ENCODE results near the gene LIPM.

The LIPM gene

GRCh38 chr10:88800152-88801125, 2.1 kb upstream of the LIPM start:
- no peak overlapping the region for H3K9ac ChIP-seq (ENCODE audit: insufficient read length, low read depth)

DNA sequence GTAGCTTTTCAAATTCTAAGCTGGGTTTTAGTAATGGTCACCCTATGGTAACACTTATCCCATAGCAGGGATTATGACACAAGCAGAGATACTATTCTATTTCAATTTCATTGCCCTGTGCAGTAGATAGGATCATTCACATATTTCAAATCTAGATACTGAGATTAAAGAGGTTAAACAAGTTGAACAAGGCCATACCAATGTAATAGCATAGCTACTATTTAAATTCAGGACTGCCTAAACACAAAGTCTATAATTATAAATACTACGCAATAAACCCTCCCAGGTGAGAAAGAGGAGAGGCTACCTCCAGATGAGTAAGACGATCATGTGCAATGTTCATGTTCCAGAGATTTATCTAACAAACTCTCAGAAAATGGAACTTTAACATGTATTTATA, 1.1 kb downstream of the LIPM start:
- Histone ChIP-seq H3K9ac (ENCODE audit: insufficient read length, low read depth) (no peak overlapping the region), H3K27me3 (ENCODE audit: insufficient read depth, insufficient read length) (no peaks in the 10 kb centered on the region), H3K4me1 (ENCODE audit: insufficient read depth, insufficient read length) (peaks cover 2% of the 10 kb centered on the region), H3K9me3 (ENCODE audit: insufficient read depth, low read length) (no peaks in the 10 kb centered on the region), H3K36me3 (ENCODE audit: insufficient read depth, insufficient read length, low read length) (no peaks in the 10 kb centered on the region), H3K4me3 (ENCODE audit: insufficient read length, low read depth) (no peak overlapping the region)
- no peak for DNase-seq (ENCODE audit: low read depth, low spot score)
- TF ChIP-seq YY1 (IDR thresholded peaks at IDR 0.05; ENCODE audit: insufficient read depth, insufficient read length) (no peak), SUZ12 (IDR thresholded peaks at IDR 0.05; ENCODE audit: extremely low read depth, insufficient read depth, insufficient read length) (no peak), ZNF274 (IDR thresholded peaks at IDR 0.05; ENCODE audit: low read depth, low read length) (no peak)

More at GRCh38 chr10:88800152-88801125, 2.1 kb upstream of the LIPM start:
- peaks cover 2% of the 10 kb centered on the region for H3K4me1 ChIP-seq (ENCODE audit: insufficient read depth, insufficient read length)
- H3K27me3 ChIP-seq (ENCODE audit: insufficient read depth, insufficient read length): no peaks in the 10 kb centered on the region
- TF ChIP-seq YY1 (IDR thresholded peaks at IDR 0.05; ENCODE audit: insufficient read depth, insufficient read length): no peak
- no peak for TF ChIP-seq SUZ12 (IDR thresholded peaks at IDR 0.05; ENCODE audit: extremely low read depth, insufficient read depth, insufficient read length)
- no peak for TF ChIP-seq ZNF274 (IDR thresholded peaks at IDR 0.05; ENCODE audit: low read depth, low read length)
- no peak overlapping the region for H3K4me3 ChIP-seq (ENCODE audit: insufficient read length, low read depth)
- no peaks in the 10 kb centered on the region for H3K36me3 ChIP-seq (ENCODE audit: insufficient read depth, insufficient read length, low read length)
- no peak for DNase-seq (ENCODE audit: low read depth, low spot score)
- no peaks in the 10 kb centered on the region for H3K9me3 ChIP-seq (ENCODE audit: insufficient read depth, low read length)

- DNase-seq (ENCODE audit: low read depth, low spot score): no peak
- H3K4me1 ChIP-seq (ENCODE audit: insufficient read depth, insufficient read length): peaks cover 2% of the 10 kb centered on the region
- no peaks in the 10 kb centered on the region for H3K36me3 ChIP-seq (ENCODE audit: insufficient read depth, insufficient read length, low read length)
- no peak for TF ChIP-seq ZNF274 (IDR thresholded peaks at IDR 0.05; ENCODE audit: low read depth, low read length)
- no peak for TF ChIP-seq YY1 (IDR thresholded peaks at IDR 0.05; ENCODE audit: insufficient read depth, insufficient read length)
- H3K4me3 ChIP-seq (ENCODE audit: insufficient read length, low read depth): no peak overlapping the region
- no peaks in the 10 kb centered on the region for H3K9me3 ChIP-seq (ENCODE audit: insufficient read depth, low read length)
- no peaks in the 10 kb centered on the region for H3K27me3 ChIP-seq (ENCODE audit: insufficient read depth, insufficient read length)
- no peak overlapping the region for H3K9ac ChIP-seq (ENCODE audit: insufficient read length, low read depth)
Measured at GRCh38 chr10:88804083-88804812, 1.7 kb downstream of the LIPM start.

DNA sequence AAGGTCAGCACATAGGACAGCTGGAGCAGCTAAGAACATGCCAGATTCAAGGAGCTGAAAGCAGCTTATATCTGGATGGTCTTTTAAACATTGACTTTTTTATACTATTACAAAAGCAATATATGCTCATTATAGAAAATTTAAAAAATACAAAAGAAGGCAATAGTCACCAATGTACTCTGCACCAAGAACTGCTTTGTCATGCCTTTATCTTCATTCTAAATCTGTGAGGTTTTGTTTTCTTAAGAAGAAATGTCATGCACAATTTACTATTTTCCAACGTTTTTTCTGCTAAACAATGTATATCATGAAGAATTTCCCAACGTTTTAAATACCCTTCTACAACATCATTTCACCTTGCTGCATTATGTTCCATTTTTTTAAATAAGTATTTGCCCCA, 2.8 kb downstream of the LIPM start:
- TF ChIP-seq ZNF274 (IDR thresholded peaks at IDR 0.05; ENCODE audit: low read depth, low read length) (no peak), YY1 (IDR thresholded peaks at IDR 0.05; ENCODE audit: insufficient read depth, insufficient read length) (no peak), SUZ12 (IDR thresholded peaks at IDR 0.05; ENCODE audit: extremely low read depth, insufficient read depth, insufficient read length) (no peak)
- no peak for DNase-seq (ENCODE audit: low read depth, low spot score)

DNA sequence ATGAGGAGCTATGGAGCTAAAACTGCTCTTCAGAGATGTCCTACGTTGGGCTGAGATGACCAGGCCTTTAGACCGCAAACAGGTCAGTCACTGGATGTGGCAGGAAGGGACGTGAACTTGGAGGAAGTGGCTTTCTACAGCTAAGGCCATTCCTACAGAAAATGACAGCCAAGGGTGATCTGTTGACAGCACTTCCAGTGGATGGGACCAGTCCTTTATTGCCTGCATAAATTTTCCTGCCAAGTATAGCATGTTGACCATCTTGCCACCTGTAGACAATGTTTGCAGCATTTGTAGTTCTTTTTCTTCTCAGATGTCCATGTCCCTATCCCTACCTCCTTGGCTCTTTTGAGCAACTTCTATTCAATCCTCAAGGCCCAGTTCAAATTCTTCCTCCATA, 3.4 kb downstream of the LIPM start:
- Histone ChIP-seq H3K9ac (ENCODE audit: insufficient read length, low read depth) (no peak overlapping the region), H3K9me3 (ENCODE audit: insufficient read depth, low read length) (no peaks in the 10 kb centered on the region), H3K36me3 (ENCODE audit: insufficient read depth, insufficient read length, low read length) (no peaks in the 10 kb centered on the region), H3K4me3 (ENCODE audit: insufficient read length, low read depth) (no peak overlapping the region), H3K27me3 (ENCODE audit: insufficient read depth, insufficient read length) (no peaks in the 10 kb centered on the region), H3K4me1 (ENCODE audit: insufficient read depth, insufficient read length) (peaks cover 2% of the 10 kb centered on the region)
- TF ChIP-seq SUZ12 (IDR thresholded peaks at IDR 0.05; ENCODE audit: extremely low read depth, insufficient read depth, insufficient read length) (no peak), YY1 (IDR thresholded peaks at IDR 0.05; ENCODE audit: insufficient read depth, insufficient read length) (no peak), ZNF274 (IDR thresholded peaks at IDR 0.05; ENCODE audit: low read depth, low read length) (no peak)
- no peak for DNase-seq (ENCODE audit: low read depth, low spot score)

More for the DNA sequence above, 2.8 kb downstream of the LIPM start:
- H3K9ac ChIP-seq (ENCODE audit: insufficient read length, low read depth): no peak overlapping the region
- no peak overlapping the region for H3K4me3 ChIP-seq (ENCODE audit: insufficient read length, low read depth)
- no peaks in the 10 kb centered on the region for H3K9me3 ChIP-seq (ENCODE audit: insufficient read depth, low read length)
- H3K4me1 ChIP-seq (ENCODE audit: insufficient read depth, insufficient read length): peaks cover 2% of the 10 kb centered on the region
- no peaks in the 10 kb centered on the region for H3K27me3 ChIP-seq (ENCODE audit: insufficient read depth, insufficient read length)
- H3K36me3 ChIP-seq (ENCODE audit: insufficient read depth, insufficient read length, low read length): no peaks in the 10 kb centered on the region

GRCh38 chr10:88809621-88810020, 7.1 kb downstream of the LIPM start:
- Histone ChIP-seq H3K9ac (ENCODE audit: insufficient read length, low read depth) (no peak overlapping the region), H3K9me3 (ENCODE audit: insufficient read depth, low read length) (no peaks in the 10 kb centered on the region), H3K4me1 (ENCODE audit: insufficient read depth, insufficient read length) (no peaks in the 10 kb centered on the region), H3K4me3 (ENCODE audit: insufficient read length, low read depth) (no peak overlapping the region), H3K36me3 (ENCODE audit: insufficient read depth, insufficient read length, low read length) (no peaks in the 10 kb centered on the region), H3K27me3 (ENCODE audit: insufficient read depth, insufficient read length) (no peaks in the 10 kb centered on the region)
- DNase-seq (ENCODE audit: low read depth, low spot score): no peak
- TF ChIP-seq ZNF274 (IDR thresholded peaks at IDR 0.05; ENCODE audit: low read depth, low read length) (no peak), YY1 (IDR thresholded peaks at IDR 0.05; ENCODE audit: insufficient read depth, insufficient read length) (no peak), SUZ12 (IDR thresholded peaks at IDR 0.05; ENCODE audit: extremely low read depth, insufficient read depth, insufficient read length) (no peak)

Measured in NT2/D1 (cell line).